ENCODE results near the gene PLXNA4.

DNA sequence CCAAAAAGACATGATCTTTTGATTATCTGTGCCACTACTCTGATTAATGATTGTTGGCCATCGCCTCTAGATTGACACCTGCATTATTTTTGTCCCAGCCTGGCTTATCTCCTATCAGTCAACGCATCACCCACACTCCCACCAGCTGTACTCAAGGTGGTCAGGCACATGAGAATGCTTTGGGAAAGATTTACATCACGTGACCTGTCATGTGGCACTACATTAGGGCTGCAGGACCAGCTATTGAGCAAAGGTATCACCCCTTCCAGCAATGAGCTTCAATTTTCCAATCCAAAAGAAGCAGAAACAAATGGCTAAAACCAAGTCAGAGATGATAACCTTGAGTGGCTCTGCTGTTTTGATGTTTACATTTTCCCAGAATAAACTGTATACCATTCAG lies 204.3 kb downstream of the PLXNA4 start:
- TF ChIP-seq EZH2phosphoT487 (conservative IDR thresholded peaks at IDR 0.05; ENCODE audit: low read length), result no peak
- TF ChIP-seq, protein P1, sequence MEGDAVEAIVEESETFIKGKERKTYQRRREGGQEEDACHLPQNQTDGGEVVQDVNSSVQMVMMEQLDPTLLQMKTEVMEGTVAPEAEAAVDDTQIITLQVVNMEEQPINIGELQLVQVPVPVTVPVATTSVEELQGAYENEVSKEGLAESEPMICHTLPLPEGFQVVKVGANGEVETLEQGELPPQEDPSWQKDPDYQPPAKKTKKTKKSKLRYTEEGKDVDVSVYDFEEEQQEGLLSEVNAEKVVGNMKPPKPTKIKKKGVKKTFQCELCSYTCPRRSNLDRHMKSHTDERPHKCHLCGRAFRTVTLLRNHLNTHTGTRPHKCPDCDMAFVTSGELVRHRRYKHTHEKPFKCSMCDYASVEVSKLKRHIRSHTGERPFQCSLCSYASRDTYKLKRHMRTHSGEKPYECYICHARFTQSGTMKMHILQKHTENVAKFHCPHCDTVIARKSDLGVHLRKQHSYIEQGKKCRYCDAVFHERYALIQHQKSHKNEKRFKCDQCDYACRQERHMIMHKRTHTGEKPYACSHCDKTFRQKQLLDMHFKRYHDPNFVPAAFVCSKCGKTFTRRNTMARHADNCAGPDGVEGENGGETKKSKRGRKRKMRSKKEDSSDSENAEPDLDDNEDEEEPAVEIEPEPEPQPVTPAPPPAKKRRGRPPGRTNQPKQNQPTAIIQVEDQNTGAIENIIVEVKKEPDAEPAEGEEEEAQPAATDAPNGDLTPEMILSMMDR (IDR thresholded peaks at IDR 0.05; ENCODE audit: insufficient read depth, low read length, poor library complexity, severe bottlenecking), result no peak
